ENCODE data around the gene MALAT1. TPM values are rescaled to one million over a fixed set of nuclear protein-coding genes. Genes with fewer than 3 reads are reported as not detected.

The MALAT1 gene
- total and polyA plus RNA-seq, 2 of the 13 experiments (the other 11 are each of a cell fraction or from before 2014, with no cell fraction given): 143 to 1,237 TPM

DNA sequence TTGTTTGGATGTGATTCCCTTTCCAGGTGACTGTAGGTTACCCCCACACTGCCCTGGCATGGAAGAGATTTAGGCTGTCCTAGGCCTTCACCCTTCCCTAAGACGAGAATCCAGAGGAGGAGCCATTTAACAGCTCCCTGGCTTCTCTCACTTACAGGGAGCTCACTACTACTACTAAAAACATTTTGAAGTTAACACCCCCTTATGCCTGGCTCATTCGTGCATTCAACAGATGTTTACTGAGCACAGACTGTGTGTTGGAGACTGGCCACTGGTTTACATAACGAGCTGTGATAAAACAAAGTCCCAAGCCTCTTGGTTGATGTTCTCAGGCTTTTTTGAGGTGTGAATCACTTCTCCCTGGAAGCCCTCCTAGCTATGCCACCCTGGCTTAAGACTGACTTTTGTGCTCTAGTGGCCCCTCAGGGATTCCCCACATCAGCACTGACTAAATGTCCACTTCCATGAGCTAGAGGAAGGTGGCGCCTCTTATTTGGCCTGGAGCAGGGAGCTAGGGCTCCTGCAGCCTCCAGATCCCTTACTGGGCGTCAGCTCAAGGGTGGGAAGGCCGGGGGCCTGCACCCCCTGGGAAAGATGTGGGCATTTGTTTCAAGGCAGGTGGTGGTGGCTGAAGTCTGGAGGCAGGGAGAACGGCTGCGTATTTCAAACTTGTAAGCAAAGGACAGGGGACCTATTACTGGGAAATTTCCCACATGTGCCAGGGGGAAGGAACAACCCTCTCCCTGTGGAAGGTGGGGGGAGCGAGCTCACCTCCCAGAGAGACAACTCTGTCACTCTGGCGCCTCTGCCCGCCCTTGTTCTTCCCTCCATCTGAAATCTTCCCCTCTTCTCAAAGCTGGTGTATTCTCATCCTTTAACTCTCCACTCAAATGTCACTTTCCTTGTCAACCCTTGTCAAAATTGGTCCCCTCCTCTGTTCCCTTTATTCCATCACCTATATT lies 19.4 kb upstream of the MALAT1 start (continued):
- TF ChIP-seq ZMYM3 (CRISPR knock-in tag; IDR thresholded peaks at IDR 0.05): peak; percentile 7; the same call in 1 of the 2 replicates
- no peak for TF ChIP-seq HOXA3 (CRISPR knock-in tag; IDR thresholded peaks at IDR 0.05)
- TF ChIP-seq GPBP1L1 (CRISPR knock-in tag; IDR thresholded peaks at IDR 0.05): no peak
- TF ChIP-seq GATAD2A (CRISPR knock-in tag; IDR thresholded peaks at IDR 0.05): 0 out of 2 replicates have a peak, but pooled peaks have one; percentile 23
- no peak for TF ChIP-seq KAT2B (IDR thresholded peaks at IDR 0.05; ENCODE audit: borderline replicate concordance, low read depth, low read length)
- TF ChIP-seq, protein P1, sequence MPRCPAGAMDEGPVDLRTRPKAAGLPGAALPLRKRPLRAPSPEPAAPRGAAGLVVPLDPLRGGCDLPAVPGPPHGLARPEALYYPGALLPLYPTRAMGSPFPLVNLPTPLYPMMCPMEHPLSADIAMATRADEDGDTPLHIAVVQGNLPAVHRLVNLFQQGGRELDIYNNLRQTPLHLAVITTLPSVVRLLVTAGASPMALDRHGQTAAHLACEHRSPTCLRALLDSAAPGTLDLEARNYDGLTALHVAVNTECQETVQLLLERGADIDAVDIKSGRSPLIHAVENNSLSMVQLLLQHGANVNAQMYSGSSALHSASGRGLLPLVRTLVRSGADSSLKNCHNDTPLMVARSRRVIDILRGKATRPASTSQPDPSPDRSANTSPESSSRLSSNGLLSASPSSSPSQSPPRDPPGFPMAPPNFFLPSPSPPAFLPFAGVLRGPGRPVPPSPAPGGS (CRISPR knock-in tag; IDR thresholded peaks at IDR 0.05): no peak
- TF ChIP-seq RFX5 (IDR thresholded peaks at IDR 0.05; ENCODE audit: low read depth, low read length): no peak
- TF ChIP-seq, protein P2, sequence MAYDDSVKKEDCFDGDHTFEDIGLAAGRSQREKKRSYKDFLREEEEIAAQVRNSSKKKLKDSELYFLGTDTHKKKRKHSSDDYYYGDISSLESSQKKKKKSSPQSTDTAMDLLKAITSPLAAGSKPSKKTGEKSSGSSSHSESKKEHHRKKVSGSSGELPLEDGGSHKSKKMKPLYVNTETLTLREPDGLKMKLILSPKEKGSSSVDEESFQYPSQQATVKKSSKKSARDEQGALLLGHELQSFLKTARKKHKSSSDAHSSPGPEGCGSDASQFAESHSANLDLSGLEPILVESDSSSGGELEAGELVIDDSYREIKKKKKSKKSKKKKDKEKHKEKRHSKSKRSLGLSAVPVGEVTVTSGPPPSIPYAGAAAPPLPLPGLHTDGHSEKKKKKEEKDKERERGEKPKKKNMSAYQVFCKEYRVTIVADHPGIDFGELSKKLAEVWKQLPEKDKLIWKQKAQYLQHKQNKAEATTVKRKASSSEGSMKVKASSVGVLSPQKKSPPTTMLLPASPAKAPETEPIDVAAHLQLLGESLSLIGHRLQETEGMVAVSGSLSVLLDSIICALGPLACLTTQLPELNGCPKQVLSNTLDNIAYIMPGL (CRISPR knock-in tag; IDR thresholded peaks at IDR 0.05; ENCODE audit: borderline replicate concordance in 1 of 2, low read depth in 1 of 2): peak; percentile 56 to 58; a peak in 2 of 4 replicates
- TF ChIP-seq MED13 (CRISPR knock-in tag; IDR thresholded peaks at IDR 0.05): 0 out of 2 replicates have a peak, but pooled peaks have one; percentile 14
- TF ChIP-seq ZNF605 (CRISPR knock-in tag; IDR thresholded peaks at IDR 0.05): no peak
- no peak for TF ChIP-seq KLF12 (CRISPR knock-in tag; IDR thresholded peaks at IDR 0.05; ENCODE audit: borderline replicate concordance)
- TF ChIP-seq MTF2 (CRISPR knock-in tag; IDR thresholded peaks at IDR 0.05; ENCODE audit: borderline replicate concordance): no peak
- TF ChIP-seq HNF4A (CRISPR knock-in tag; IDR thresholded peaks at IDR 0.05): no peak
- no peak for TF ChIP-seq ETV6 (CRISPR knock-in tag; conservative IDR thresholded peaks at IDR 0.05)
- no peak for TF ChIP-seq ZNF431 (CRISPR knock-in tag; IDR thresholded peaks at IDR 0.05; ENCODE audit: borderline replicate concordance, low read depth)
- no peak for TF ChIP-seq E2F1 (CRISPR knock-in tag; IDR thresholded peaks at IDR 0.05)
- no peak for TF ChIP-seq TBP (CRISPR knock-in tag; IDR thresholded peaks at IDR 0.05)
- TF ChIP-seq ZNF350 (CRISPR knock-in tag; IDR thresholded peaks at IDR 0.05; ENCODE audit: borderline replicate concordance, low read depth): no peak
- TF ChIP-seq EEA1 (CRISPR knock-in tag; IDR thresholded peaks at IDR 0.05; ENCODE audit: borderline replicate concordance): no peak
- TF ChIP-seq, protein P3, sequence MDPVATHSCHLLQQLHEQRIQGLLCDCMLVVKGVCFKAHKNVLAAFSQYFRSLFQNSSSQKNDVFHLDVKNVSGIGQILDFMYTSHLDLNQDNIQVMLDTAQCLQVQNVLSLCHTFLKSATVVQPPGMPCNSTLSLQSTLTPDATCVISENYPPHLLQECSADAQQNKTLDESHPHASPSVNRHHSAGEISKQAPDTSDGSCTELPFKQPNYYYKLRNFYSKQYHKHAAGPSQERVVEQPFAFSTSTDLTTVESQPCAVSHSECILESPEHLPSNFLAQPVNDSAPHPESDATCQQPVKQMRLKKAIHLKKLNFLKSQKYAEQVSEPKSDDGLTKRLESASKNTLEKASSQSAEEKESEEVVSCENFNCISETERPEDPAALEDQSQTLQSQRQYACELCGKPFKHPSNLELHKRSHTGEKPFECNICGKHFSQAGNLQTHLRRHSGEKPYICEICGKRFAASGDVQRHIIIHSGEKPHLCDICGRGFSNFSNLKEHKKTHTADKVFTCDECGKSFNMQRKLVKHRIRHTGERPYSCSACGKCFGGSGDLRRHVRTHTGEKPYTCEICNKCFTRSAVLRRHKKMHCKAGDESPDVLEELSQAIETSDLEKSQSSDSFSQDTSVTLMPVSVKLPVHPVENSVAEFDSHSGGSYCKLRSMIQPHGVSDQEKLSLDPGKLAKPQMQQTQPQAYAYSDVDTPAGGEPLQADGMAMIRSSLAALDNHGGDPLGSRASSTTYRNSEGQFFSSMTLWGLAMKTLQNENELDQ (CRISPR knock-in tag; IDR thresholded peaks at IDR 0.05; ENCODE audit: borderline replicate concordance): no peak
- TF ChIP-seq ZFYVE20 (CRISPR knock-in tag; IDR thresholded peaks at IDR 0.05; ENCODE audit: borderline replicate concordance, low read depth): no peak

All from HepG2 (cell line).